ENCODE data around the gene TTC33. TPM values are rescaled to one million over a fixed set of nuclear protein-coding genes. Genes with fewer than 3 reads are reported as not detected.

The TTC33 gene
- total and polyA plus RNA-seq, 2 of the 4 experiments (the other 2 are of a cell fraction): 3.1 to 8.1 TPM

DNA sequence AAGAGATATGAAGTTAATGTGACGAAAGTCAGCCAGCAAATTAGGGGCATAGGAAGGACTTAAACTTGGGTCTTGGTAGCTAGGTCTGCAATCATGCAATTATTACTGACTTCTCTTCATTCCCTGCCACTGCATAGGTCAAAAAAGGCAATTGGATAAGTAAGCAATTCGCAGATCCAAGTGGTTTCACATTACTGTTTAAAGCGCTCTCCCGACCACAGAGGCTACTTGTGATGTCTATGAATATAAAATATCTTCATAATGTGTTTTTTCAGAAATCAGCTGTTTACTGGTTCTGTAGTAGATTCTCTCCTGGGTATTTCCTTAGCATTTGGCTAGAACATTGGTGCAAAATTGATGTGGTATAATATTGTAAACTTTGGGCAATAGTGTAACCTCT, 250.7 kb downstream of the TTC33 start:
- Histone ChIP-seq H3K56ac (ENCODE audit: extremely low read depth, insufficient read depth, low read length) (no peak overlapping the region), H3K9ac (ENCODE audit: low read depth, low read length) (no peak overlapping the region), H4K8ac (ENCODE audit: low read depth in 2 of 2, low read length in 2 of 2) (no peak overlapping the region), H2BK5ac (ENCODE audit: low read depth, low read length, poor library complexity, severe bottlenecking) (no peak overlapping the region), H3K23ac (ENCODE audit: low read depth, low read length) (no peak overlapping the region), H2AK5ac (ENCODE audit: low read depth, low read length) (no peak overlapping the region), H4K91ac (ENCODE audit: insufficient read depth, low read depth, low read length) (no peak overlapping the region), H4K5ac (ENCODE audit: low read depth, low read length) (no peak overlapping the region), H3K4ac (ENCODE audit: low read depth, low read length) (no peak overlapping the region; the same call in 1 of the 2 replicates), H3K79me1 (ENCODE audit: low read depth in 1 of 2, low read length in 2 of 2) (no peaks in the 10 kb centered on the region), H3K14ac (replicated peaks; ENCODE audit: low read depth, low read length) (no peak overlapping the region), H3K4me3 (ENCODE audit: insufficient read depth, low read depth, low read length) (no peak overlapping the region), H4K20me1 (ENCODE audit: insufficient read depth, low read length) (no peaks in the 10 kb centered on the region), H3K4me1 (ENCODE audit: control insufficient read depth, insufficient read depth, low read length) (peaks cover 2% of the 10 kb centered on the region; the same call in 1 of the 2 replicates), H2BK120ac (ENCODE audit: low read depth, low read length) (no peak overlapping the region), H3K18ac (ENCODE audit: low read depth, low read length) (no peak overlapping the region), H3K4me2 (ENCODE audit: low read depth, low read length) (no peak overlapping the region), H2BK15ac (ENCODE audit: low read depth, low read length) (no peak overlapping the region; the same call in 2 of the 3 replicates), H2AFZ (replicated peaks; ENCODE audit: low read length, poor library complexity) (no peak overlapping the region), H2AK9ac (replicated peaks; ENCODE audit: low read depth, low read length, poor library complexity) (no peak overlapping the region), H3K36me3 (ENCODE audit: control insufficient read depth, insufficient read depth, low read length) (no peaks in the 10 kb centered on the region), H2BK20ac (ENCODE audit: low read depth, low read length) (0 out of 2 replicates have a peak overlapping the region, but pooled peaks have one; percentile 34), H3K9me1 (ENCODE audit: insufficient read depth, low read length) (no peaks in the 10 kb centered on the region), H3K9me3 (ENCODE audit: control insufficient read depth, insufficient read depth, low read length) (no peaks in the 10 kb centered on the region), H3K27me3 (ENCODE audit: control insufficient read depth, insufficient read depth, low read length) (no peaks in the 10 kb centered on the region), H3K27ac (ENCODE audit: insufficient read depth, low read length) (no peak overlapping the region)
- in situ Hi-C loops (cut with MboI; ENCODE audit: low sequenced_read_pairs): no loop called here
- no peak for ATAC-seq (ENCODE audit: low read depth)
- intact Hi-C loops (cut with micrococcal nuclease): loop anchor here (5.0 to 10.0 kb wide), 2 partner anchors 172 to 790 kb away; partner anchors contain the start of gene PTGER4
- POLR2A ChIA-PET (ENCODE audit: unreplicated experiment): no interaction called here
- no CpG with 5 or more reads among the region's 4 CpGs for WGBS, 2 experiments (ENCODE audit: extremely low coverage in 2 of 2, insufficient read length in 1 of 2)
- dilution Hi-C loops (cut with HindIII; ENCODE audit: low sequenced_read_pairs, unreplicated experiment): no loop called here
- CTCF ChIA-PET: no interaction called here
- no TSS peak for BruUV-seq (replicated peaks)
- TF ChIP-seq, protein P1, sequence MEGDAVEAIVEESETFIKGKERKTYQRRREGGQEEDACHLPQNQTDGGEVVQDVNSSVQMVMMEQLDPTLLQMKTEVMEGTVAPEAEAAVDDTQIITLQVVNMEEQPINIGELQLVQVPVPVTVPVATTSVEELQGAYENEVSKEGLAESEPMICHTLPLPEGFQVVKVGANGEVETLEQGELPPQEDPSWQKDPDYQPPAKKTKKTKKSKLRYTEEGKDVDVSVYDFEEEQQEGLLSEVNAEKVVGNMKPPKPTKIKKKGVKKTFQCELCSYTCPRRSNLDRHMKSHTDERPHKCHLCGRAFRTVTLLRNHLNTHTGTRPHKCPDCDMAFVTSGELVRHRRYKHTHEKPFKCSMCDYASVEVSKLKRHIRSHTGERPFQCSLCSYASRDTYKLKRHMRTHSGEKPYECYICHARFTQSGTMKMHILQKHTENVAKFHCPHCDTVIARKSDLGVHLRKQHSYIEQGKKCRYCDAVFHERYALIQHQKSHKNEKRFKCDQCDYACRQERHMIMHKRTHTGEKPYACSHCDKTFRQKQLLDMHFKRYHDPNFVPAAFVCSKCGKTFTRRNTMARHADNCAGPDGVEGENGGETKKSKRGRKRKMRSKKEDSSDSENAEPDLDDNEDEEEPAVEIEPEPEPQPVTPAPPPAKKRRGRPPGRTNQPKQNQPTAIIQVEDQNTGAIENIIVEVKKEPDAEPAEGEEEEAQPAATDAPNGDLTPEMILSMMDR (conservative IDR thresholded peaks at IDR 0.05; ENCODE audit: low read depth, low read length): no peak
- TF ChIP-seq RFX5 (IDR thresholded peaks at IDR 0.05; ENCODE audit: low read depth, low read length) (no peak), CEBPB (IDR thresholded peaks at IDR 0.05; ENCODE audit: low read depth, low read length) (no peak)
- no peak for DNase-seq

Data from IMR-90 (cell line).